Stimulated activated CD4-positive, alpha-beta T cell treated with anti-CD3 and anti-CD28 coated beads, Interleukin-1b, Interleukin-23, amount 100 ng/mL, for 4 hours (primary cell): Measurements from ENCODE around the gene CIRBP.
A peak's percentile ranks its signal among the peaks of the same experiment; 100 is the strongest.

Experiments used
- DNase-seq, 2 donors: peaks; one replicate each; pipeline ENCODE4 v3.0.0-alpha.2; 2020; ENCODE audit warnings: low read depth in 2 of 2

CIRBP gene

DNA sequence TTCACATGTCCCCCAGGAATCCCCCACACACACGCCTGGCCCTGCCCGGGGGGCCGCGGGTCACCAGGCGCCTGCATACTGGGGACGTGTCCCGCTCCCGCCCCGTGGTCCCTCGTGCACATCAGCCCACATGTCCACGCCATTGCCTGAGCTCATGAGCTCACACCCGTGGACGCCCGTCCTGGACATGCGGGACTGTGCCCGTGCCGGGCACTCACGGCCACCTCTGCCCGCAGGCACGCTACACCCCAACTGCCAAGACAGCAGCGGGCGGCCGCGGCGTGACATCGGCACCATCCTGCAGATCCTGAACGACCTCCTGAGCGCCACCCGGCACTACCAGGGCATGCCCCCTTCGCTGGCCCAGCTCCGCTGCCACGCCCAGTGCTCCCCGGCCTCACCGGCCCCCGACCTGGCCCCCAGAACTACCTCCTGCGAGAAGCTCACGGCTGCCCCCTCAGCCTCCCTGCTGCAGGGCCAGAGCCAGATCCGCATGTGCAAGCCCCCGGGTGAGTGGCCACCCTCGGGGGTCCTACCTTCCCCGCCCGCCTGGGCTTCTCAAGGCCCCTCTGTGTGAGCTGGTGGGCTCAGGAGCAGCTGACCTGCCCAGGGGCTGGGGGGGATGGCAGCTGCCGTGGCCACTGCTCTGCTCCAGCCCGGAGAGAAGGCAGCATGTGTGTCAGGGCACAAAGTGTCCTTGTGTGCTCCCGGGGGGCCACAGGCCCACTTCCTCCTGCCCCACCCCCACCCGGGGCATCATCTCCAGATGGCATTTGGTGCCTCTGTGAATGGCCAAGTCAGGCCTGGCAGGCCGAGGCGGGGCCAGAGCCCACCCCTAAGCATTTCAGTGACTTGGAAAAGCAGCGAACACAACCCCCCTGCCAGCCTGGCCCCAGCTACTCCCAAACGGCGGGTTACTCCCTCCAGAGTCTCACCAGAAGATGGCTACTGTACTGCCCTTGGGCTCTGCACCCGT, 13.7 kb upstream of the CIRBP start:
- no peak for DNase-seq

DNA sequence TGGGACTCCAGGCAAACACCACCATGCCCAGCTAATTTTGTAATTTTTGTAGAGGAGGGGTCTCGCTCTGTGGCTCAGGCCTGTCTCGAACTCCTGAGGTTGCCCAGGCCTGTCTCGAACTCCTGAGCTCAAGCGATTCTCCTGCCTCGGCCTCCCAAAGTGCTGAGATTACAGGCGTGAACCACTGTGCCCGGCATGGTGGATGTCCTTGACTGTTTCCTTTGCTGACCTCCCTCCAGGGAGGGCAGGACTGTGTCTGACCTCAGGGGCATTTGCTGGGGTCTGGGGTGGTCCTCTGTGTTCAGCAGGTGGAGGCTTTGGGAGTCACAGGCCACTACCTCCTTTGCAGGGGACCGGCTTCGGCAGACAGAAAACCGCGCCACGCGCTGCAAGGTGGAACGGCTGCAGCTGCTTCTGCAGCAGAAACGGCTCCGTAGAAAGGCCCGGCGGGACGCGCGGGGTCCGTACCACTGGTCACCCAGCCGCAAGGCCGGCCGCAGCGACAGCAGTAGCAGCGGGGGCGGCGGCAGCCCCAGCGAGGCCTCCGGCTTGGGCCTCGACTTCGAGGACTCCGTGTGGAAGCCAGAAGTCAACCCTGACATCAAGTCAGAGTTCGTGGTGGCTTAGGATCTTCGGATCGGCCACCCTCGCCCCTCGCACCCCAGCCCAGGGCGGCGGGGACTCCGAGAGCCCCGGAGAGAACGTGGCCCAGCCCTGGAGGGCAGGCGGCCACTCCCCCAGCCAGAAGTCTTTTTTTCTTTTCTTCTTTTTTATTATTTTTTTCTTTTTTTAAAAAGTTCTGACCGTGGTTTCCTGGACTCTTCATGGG, 12.3 kb upstream of the CIRBP start:
- no peak for DNase-seq

DNA sequence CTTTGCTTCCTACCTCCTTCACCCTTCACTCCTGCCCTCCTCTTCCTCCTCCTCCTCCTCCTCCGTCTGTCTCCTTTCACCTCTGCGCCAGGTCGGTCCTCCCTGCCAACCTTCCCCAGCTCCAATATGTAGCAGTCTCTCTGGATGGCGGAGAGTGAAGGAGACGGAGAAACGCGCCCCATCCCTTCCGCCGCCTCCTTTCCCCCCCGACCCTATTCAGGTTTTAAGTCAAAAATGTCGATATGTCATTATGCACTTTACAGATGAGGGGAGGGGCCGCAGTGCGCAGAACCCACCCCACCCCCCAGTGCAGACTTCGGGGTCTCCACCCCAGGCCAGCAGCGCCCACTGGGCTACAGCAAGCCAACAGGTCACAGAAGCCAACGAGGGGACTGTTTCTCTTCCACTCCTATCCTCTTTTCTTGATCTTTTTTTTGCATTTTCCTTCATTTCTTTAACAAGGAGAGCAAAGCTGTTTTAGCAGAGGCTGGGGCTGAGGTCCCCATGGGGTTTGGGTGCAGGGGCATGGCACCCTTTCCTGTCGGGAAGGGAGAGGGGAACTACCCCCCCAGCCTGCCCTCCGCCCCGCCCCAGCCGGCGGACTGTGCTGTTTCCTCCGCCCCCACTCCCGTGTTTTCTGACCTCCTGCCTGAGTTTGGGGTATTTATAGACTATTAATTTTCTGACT, 11.5 kb upstream of the CIRBP start:
- no peak for DNase-seq

DNA sequence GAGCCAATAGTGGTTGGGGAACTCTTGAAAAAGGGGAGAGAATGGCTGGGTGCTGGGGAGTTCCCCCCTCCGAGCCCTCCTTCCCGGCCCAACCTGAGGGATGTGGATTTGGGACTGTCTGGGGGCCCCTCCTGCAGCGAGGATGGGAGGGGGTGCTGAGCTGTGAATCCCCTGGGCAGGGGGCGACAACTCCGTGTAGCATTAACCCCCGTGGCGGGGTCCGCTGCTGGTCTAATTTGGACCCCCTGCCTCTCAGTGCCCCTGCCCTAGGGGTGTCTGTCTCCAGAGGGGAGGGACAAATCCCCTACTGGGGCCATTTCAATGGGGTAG, 11.0 kb upstream of the CIRBP start:
- DNase-seq = no peak

DNA sequence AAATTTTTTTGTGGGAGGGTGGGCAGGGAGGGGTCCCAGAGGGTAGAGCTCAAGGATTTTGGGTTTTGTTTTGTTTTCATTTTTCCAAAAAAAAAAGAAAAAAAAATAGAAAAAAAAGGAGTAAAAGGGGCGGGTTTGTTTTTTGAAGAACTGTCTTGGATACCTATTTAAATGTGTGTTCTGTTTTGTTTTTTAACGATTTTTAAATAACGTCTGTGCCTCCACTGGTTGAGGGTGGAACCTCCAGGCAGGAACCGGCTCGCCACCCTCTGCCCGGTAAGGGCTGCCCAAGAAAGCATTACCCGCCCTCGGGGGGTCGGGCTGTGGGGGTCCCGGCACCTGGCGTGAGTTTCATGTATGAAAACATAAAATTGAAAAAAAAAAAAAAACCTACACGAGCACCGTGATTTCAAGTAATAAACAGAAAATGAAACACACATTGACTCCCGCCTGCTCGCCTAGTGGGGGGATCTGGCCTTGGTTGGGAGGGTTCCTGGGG, 10.4 kb upstream of the CIRBP start:
- DNase-seq = no peak

DNA sequence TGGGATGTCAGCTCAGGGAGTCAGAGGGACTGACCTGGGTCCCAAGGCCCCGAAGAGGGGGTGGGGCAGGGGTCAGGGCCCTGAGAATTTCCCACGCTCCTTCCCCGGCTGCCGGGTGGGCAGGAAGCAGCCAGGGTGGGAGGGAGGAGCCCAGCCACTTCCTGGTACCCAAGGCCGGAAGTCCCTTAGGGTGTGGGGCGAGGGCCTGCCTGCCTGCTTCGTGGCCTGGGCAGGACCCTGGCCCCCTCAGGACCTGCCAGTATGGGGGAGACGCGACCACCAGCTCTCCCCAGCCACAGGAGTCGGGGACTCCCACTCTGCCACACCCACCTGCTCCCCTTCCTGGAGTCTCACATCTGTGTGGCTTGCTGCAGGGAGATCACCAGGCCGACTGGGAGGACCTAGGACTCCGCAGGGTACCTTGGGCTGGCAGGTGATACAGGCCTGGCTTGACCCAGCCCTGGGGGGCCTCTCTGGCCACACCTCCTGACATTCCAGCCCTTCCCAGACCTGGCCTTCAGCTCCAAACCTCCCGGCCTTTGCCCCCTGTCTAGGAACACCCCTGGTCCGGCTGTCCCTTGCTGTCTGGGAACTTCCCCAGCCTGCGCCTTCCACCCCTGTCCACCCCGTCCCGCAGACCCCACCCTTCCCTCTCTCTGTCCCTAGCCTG, 9.8 kb upstream of the CIRBP start:
- DNase-seq = no peak

DNA sequence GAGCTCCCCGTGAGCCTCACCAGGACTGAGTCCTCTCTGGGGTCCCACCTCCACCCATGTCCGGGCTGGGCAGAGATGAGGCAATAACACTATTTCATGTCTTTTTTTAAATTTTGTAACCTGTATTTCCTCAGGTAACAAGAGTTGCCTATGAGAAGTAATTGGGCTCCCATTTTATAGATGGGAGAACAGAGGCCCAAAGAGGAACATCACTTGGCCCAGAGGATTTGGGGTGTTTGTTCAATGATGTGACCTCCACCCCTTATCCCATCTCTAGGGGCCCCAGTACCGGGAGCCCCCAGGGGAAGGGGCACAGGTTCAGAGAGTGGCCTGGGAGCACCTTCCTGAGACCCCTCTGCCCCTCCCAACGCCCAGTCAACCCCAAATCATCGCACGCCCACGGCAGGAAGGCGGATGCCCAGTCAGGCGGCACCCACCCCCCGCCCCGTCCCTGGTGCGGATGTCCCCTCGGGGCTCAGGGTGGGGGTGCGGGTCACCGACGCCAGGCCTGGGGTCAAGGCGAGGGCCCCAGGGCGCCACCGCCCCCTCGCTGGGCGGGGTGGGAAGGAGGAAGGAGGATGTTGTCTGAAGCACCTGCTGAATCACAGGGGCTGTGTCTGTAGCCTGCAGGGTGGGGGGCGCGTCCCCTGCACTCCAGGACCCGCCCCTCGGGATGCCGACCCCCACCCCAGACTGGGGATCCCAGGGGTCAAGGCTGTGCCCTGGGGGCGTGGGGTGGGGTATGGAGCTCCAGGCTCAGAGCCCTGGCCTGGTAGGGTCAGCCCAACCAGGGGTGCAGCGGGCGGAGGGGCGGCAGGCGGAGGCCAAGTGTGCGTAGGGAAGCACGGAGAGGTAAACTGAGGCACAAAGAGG, 9.0 kb upstream of the CIRBP start:
- DNase-seq = no peak

DNA sequence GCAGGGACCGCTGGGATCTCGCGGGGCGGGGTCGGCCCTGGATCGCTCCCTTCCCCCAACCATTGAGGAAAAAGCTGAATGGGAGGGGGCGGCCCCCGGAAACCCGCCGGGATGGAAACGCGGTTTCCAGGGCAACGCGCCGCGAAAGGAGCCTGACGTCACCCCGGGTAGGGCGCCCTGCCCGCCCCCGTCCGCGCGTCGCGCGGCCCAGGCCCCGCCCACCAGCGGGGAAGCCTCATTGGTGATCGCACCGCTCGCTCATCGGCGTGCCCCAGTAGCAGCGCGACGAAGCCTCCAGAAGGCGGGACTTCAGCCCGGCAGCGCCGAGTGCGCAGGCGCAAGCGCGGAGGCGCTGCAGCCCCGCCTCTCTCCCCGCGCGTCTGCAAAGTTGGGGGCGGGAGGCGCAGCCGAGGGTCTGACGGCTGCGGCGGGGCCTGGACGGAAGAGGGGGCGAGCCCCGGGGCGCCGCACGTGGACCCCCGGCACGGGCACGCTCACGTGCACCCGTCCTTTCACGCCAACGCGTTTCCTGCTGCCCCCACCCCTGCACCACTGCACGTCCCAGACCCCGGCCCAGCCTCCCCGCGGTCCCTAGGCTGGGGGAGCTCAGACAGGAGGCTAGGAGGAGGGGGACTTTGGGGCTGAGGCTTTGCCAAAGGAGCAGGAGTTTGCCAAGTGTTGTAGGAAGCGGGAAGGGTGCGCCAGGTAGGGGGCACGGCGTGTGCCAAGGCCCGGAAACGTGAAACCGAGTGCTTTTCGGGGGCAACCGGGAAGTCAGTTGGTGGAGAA, 8.2 kb upstream of the CIRBP start:
- peak; percentile 96 for DNase-seq

DNA sequence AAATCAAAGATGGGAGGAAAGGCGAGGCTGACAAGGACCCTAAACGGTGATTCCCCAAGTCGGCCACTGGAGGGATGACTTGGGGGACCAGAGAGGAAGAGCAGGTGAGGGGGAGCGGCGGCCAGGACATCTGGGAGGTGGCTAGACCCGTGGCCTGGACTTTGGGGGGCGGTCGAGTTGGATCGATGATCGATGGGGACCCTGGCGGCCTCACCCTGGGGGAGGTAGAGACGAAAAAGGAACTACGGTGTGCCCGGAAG, 7.7 kb upstream of the CIRBP start:
- no peak for DNase-seq

DNA sequence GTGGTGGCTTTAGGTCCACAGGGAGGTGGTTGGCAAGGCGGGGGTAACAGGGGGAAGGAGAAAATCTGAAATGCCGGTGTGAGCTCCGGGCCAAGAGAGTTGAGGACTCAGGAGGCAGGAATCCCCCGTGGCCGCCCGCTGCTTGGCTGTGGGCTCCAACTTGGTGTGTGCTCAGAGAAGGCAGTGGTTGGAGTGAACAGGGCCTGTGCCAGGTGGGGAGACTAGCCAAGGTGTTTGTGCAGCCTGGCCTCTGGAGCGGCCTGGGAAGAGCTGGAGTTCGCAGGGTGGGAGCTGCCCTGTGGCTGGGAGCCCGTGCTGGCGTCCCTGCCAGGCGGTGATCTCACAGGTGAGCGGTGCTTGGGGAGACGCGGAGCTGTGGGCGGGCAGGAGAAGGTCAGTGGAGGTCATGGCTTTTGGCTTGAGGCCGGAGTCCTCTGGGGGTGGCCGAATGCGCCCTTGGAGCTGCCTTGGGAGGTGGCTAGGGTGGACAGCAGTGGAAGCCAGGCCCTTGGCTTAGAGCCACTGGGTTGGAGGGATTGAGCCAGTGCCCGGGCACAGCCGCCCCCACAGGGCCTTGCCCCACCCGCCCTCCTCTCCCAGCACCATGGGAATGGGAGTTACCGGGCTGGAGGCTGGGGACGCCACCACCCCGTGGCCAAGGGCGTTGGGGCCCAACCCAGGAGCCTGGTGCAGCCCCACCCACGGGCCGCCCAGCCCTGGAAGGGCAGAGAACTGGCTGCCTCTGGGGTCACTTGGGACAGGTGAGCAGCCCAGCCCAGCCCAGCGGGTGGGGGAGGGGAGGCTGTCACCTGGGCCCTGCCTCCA, 7.1 kb upstream of the CIRBP start:
- no peak for DNase-seq

DNA sequence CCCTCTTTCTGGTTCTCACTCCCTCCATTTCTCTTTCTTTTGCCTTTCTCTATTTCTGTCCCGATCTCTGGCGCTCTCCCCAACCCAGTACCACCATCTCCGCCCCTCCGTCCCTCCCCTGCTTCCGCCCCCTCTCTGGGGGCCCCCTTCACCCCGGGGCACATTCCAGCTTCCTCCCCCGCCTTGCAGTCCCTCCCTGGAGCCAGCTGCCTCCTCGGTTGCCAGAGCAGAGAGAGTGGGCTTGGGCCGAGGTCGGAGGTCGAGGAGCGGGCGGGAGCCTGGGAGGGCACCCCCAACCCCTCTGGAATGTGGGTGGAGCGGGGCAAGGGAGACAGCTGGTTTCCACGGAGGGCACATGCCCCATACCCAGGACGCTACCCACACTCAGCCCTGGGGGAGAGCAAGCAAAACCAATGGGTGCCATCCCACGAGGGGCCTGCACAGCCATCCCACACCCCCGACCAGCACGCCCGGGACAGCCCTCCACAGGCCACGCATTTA, 6.5 kb upstream of the CIRBP start:
- no peak for DNase-seq

DNA sequence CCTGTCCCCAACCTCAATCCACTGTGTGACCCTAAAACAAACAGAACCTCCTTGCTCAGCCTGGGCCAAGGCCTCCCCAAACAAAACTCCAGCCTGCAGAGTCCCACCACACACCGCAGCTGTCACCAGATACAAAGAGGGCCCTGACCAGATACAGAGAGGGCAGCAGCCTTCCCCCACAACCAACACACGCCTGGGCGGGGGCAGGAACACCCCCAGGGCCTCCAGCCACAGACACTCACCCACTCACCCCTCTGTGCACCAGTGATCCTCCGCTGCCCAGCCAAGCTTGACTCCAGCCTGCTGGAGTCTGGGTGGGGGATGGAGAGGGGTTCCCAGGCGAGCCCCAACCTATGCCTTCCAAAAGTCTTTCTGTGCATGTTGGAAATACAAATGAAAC, 5.9 kb upstream of the CIRBP start:
- DNase-seq = no peak

DNA sequence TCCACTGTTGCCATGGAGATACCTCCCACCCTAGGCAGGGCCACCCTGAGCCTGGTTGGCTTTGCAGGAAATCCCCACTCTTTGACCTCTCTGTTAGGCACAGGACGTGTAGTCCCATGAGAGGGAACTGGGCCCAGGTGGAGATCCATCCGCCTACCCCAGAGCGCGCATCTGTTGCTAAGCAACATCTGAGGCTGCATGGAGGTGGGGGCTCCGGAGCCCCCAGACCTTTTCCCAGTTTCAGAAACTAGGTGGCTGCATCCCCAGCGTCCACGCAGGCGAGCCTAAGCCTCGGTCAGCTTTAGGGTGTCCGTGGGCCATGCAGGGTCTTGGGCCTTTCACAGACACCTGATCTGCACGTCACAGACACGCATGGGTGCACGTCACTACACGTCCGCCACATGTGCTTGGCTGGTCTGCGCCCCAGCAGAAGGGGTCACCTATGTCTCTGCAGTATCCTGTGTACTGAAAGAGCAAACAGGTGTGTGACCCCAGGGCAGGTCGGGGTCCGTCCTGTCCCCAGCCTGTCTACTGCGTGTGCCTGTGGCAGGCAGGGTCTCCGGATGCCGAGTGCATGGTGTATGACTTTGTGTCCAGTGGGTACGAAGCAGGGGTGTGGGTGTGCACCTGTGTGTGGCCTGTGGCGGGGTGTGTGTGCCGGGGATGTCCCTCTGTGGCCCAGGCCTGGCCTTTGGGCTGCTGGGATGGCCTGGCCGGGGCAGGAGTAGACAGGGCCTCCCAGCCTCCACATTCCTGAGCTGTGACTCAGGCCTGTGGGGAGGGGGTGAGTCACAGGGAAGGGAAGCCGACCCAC, 4.1 kb upstream of the CIRBP start:
- no peak for DNase-seq

DNA sequence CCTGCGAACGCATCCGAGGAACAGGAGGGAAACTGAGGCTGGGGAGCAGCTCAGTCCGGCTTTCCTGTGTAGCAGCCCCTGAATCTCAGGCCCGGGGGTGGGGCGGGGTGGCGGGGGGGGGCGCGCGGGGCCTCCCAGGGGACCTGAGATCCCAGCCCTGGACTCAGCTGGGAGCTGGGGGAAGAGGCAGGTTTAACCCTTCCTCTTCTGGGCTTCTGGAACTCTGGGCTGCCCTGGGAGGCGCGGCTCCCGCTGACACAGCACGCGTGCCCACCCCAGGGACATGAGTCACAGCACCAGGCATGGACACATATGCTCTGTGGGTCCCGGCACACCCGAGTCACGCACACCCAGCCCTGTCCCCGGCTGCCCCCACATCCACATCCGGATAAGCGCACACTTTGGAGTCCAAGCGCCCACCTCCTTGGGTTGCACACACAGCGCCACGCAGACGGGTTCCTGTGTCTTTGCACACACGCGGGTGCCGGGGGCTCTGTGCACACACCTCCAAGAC, 3.5 kb upstream of the CIRBP start:
- no peak for DNase-seq

DNA sequence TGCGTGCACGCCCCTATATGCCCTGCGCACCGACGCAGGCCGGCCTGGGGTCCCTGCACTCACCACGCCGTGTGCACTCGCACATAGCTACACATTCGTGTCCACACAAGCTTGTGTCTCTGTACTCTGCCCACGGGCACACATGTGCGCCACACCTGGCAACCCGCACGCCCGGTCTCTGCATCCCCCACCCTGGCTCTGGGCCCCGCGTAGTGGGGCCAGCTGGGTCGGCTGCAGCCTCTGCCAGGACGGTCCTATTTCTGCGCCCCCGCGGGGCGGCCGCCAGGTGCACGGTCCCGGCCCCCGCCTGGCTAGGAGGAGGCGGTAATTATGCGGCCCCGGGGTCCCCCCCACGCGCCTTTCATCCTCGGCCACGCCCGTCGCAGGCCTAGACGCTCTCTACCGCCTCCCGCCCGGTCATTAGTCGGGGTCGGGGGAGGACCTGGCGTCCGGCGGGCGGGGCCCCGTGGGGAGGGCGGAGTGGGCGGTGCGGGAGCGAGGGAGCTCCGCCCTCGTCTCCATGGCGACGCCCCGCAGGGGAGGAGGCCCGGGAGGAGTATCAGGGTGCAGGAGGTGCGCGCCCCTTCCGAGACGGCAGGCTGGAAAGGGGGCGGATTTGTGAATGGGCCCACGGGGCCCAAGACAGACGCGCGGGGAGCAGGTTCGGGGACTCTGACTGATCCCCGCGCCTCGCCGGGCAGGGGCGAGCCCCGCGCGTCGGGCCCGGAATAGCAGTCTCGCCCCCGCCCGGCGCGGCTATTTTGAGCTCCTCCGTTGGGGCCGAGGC, 2.8 kb upstream of the CIRBP start:
- peak; percentile 74 to 75 for DNase-seq

DNA sequence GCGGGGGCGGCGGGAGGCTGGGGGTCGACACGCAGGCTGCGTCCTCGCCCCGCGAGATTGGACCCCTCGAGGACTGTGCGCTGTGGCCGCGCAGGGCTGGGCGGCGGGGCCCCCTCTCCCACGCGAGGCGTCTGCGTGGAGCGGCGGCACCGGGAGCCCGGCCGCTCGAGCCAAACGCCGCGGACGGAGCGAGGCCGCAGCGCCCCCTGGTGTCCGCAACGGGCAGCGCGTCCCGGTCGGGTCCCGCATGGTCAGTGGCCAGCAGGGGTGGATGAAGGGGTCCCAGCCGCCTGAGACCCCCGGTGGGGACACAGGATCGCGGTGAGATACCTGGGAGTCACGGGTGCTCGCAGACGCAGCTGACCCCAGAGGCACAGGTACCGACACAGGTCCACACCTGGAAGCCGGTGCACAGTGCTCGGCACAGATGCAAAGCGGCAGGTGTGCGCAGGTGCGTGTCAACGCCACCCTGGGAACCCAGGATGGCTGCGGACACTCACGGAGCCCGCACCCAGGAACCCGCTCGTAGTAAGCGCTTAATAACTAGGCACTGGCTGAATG, 2.1 kb upstream of the CIRBP start:
- DNase-seq = peak in 1 of 2 donors; percentile 63
